NCI-H748 treated with DMSO at 0.1 percent for 48 hours (cell line): Measurements from ENCODE around the gene FCN1.
"Not testable (repeated sequence)": the region's sequence is repeated elsewhere in the genome, so short reads cannot be mapped to it uniquely, and the experiment has no call there.

ENCODE experiments used
- DNase-seq: peaks from one replicate; lab custom pipeline; 2025; lab: John Stamatoyannopoulos, UW

FCN1 gene

GRCh38 chr9:134871697-134872340 is 45.9 kb downstream of the FCN1 start:
- no peak for DNase-seq

- DNase-seq, result no peak
Observed at GRCh38 chr9:134870746-134871662, 46.7 kb downstream of the FCN1 start.

- DNase-seq, result no peak
Observed at GRCh38 chr9:134870301-134870694, 47.4 kb downstream of the FCN1 start.

GRCh38 chr9:134869554-134870300 is 48.0 kb downstream of the FCN1 start:
- no peak for DNase-seq

- DNase-seq, result no peak
Observed at GRCh38 chr9:134868751-134869553, 48.8 kb downstream of the FCN1 start.

GRCh38 chr9:134867917-134868750 is 49.6 kb downstream of the FCN1 start:
- no peak for DNase-seq

- no peak for DNase-seq
Observed at GRCh38 chr9:134864821-134865190, 52.9 kb downstream of the FCN1 start.

- no peak for DNase-seq
Observed at GRCh38 chr9:134863941-134864820, 53.5 kb downstream of the FCN1 start.

GRCh38 chr9:134863306-134863902 is 54.3 kb downstream of the FCN1 start:
- no peak for DNase-seq

- no peak for DNase-seq
Observed at GRCh38 chr9:134861595-134862334, 55.9 kb downstream of the FCN1 start.

- no peak for DNase-seq
Observed at GRCh38 chr9:134860510-134860909, 57.2 kb downstream of the FCN1 start.

- DNase-seq, result no peak
Observed at GRCh38 chr9:134858051-134858841, 59.5 kb downstream of the FCN1 start.

- not testable (repeated sequence) for DNase-seq
Observed at GRCh38 chr9:134857451-134857850, 60.3 kb downstream of the FCN1 start.

GRCh38 chr9:134855900-134856377 is 61.8 kb downstream of the FCN1 start:
- DNase-seq, result no peak
